AG04449 (cell line): ENCODE data around the gene GNB2.
"Not testable (repeated sequence)": the region's sequence is repeated elsewhere in the genome, so short reads cannot be mapped to it uniquely, and the experiment has no call there.

Experiments
- CTCF ChIA-PET: fragments of 350-600 bp; formaldehyde crosslinking; extraction: SDS; loops from one replicate; lab custom pipeline; 2021; ENCODE audit warnings: antibody characterized with exemption; lab: Yijun Ruan, JAX
- POLR2A ChIA-PET: fragments of 400-600, 350-600 bp; formaldehyde crosslinking; extraction: SDS; loops from one replicate; lab custom pipeline; 2020; ENCODE audit warnings: antibody characterized with exemption, inconsistent platforms; lab: Yijun Ruan, JAX
- DNase-seq: peaks from one replicate; pipeline ENCODE4 v3.0.0-alpha.2; 2010; ENCODE audit warnings: low read depth, low spot score
- H3K4me3 ChIP-seq: 2 replicates; pipeline ENCODE4 v1.5.1; 2011; ENCODE audit warnings: low read depth, mild to moderate bottlenecking, control low read depth, low read length
- CTCF ChIP-seq: IDR thresholded peaks from one replicate; pipeline ENCODE4 v1.5.1; 2011; ENCODE audit warnings: mild to moderate bottlenecking, moderate library complexity, low read length, control low read depth, inconsistent platforms; ENCODE audit not compliant: insufficient read depth; ENCODE audit errors: missing control alignments

The GNB2 gene

DNA sequence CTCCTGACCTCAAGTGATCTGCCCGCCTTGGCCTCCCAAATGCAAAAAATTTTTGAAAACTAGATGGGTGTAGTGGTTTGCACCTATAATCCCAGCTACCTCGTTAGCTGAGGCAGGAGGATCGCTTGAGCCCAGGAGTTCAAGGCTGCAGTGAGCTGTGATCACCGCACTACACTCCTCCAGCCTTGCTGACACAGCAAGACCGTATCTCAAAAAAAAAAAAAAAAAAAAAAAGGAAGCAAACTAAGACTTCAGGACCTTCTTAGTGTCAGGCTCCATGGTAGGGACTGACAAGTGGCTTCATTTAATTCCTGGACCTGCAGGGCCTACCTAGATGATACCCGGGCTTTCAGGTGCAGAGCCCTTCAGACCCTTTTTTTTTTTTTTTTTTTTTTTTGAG lies 34.9 kb downstream of the GNB2 start:
- POLR2A ChIA-PET = no interaction called here
- no peak for DNase-seq

GRCh38 chr7:100710452-100710851 lies 36.9 kb downstream of the GNB2 start:
- TF ChIP-seq CTCF = no peak
- no peak overlapping the region for H3K4me3 ChIP-seq
- ChIA-PET CTCF (interaction anchor here (1.7 to 14.6 kb wide), 3 partner anchors 10 to 140 kb away, joined by 3 to 330 read pairs (median 9); partner anchors contain the start of genes EPO and SLC12A9), POLR2A (no interaction called here)
- no peak for DNase-seq

More for the DNA sequence above, 34.9 kb downstream of the GNB2 start:
- no peak for TF ChIP-seq CTCF
- no peak overlapping the region for H3K4me3 ChIP-seq
- CTCF ChIA-PET = interaction anchor here (1.0 to 14.6 kb wide), 3 partner anchors 12 to 142 kb away, joined by 3 to 330 read pairs (median 4); partner anchors contain the start of genes EPHB4, EPO and SLC12A9

DNA sequence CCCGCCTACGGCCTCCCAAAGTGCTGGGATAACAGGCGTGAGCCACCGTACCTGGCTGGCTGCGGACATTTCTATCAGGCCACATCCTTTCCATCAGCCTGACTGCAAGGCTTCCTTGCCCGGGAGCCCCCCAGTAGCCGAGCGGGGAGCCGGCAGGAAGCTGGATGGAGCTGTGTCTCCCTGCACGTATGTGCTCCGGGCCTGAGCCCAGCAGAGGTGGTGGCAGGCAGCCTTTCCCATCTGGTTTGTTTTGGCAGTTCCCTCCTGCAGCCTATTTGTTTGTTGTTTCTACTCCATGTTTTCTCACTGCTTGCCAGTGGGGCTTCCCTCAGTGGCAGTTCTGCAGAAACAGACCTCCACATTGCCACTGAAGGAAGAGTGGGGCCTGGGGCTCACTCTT lies 37.8 kb downstream of the GNB2 start:
- no peak for DNase-seq
- H3K4me3 ChIP-seq = no peak overlapping the region
- TF ChIP-seq CTCF = no peak
- CTCF ChIA-PET = interaction anchor here (1.7 to 14.6 kb wide), 3 partner anchors 9 to 139 kb away, joined by 3 to 330 read pairs (median 9); partner anchors contain the start of genes EPO and SLC12A9
- POLR2A ChIA-PET = interaction anchor here (0.6 kb wide), 1 partner anchor 9 kb away, joined by 3 read pairs; the partner anchor contains the start of gene EPO

- CTCF ChIA-PET = interaction anchor here (3.0 to 4.8 kb wide), 3 partner anchors 9 to 137 kb away, joined by 12 to 35 read pairs (median 15); partner anchors contain the start of genes POP7 and SLC12A9
- POLR2A ChIA-PET = no interaction called here
- DNase-seq = no peak
- no peak overlapping the region for H3K4me3 ChIP-seq
- TF ChIP-seq CTCF = no peak
These were observed 41.2 kb downstream of the GNB2 start for GRCh38 chr7:100714725-100715124.

DNA sequence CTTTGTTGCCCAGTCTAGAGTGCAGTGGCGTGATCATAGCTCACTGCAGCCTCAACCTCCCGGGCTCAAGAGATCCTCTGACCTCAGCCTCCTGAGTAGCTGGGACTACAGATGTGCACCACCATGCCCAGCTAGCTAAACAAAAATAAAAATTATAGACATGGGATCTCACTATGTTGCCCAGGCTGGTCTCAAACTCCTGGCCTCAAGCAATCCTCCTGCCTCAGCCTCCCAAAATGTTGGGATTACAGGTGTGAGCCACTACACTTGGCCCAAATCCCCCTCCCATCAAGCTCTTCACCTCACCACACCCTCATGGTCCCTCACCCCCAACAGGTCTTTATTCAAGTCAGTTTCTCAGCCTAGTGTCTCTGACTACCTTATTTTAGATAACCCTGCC lies 43.5 kb downstream of the GNB2 start:
- H3K4me3 ChIP-seq, POLR2A ChIA-PET, DNase-seq: not testable (repeated sequence)
- CTCF ChIA-PET = interaction anchor here (1.0 to 4.8 kb wide), 3 partner anchors 8 to 134 kb away, joined by 5 to 35 read pairs (median 15); partner anchors contain the start of genes POP7 and SLC12A9

- ChIA-PET POLR2A (interaction anchor here (0.7 kb wide), 1 partner anchor 8 kb away, joined by 3 read pairs; no protein-coding TSS in a partner anchor), CTCF (interaction anchor here (0.8 to 6.9 kb wide), 17 partner anchors 8 to 339 kb away, joined by 3 to 116 read pairs (median 4); partner anchors contain the start of genes POP7 and SLC12A9)
- TF ChIP-seq CTCF = peak; percentile 47
- no peak for DNase-seq
- no peak overlapping the region for H3K4me3 ChIP-seq
These were observed 46.2 kb downstream of the GNB2 start for GRCh38 chr7:100719523-100720278.
